Measurements from ENCODE around the gene HOOK1. TPM values are rescaled to one million over a fixed set of nuclear protein-coding genes. Genes with fewer than 3 reads are reported as not detected.

Gene HOOK1
- total and polyA plus RNA-seq, 2 of the 13 experiments (the other 11 are each of a cell fraction or from before 2014, with no cell fraction given) = 11.3 to 24.2 TPM

DNA sequence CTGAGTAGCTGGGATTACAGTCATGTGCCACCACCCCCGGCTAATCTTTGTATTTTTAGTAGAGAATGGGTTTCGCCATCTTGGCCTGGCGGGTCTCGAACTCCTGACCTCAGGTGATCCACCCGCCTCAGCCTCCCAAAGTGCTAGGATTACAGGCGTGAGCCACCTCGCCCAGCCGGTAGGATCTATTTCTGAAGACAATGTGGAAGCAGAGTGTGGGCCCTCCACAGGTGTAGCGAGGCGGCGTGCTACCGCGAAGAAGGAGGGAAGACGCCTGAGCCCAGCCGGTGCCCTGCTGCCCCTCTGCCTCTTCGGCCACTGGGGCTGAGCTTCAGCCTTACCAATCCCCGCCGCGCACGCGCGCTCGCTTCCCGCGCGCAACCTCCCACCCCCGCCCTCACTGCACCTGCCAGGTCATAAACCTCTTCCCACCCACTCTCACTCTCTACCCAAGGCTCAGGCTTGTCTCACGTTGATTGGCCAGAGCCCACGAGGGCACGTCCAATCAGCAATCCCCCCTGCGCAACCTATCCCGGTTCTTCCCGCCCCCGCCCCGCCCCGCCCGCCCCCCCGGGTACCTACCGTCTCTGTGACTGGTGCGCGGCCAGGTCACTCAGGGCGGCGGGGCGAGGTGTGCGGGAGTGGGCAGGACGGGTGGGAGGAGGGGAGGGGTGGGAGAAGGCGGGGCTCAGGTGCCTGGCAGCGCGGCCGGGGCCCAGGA is 409 bp upstream of the HOOK1 start:
- POLR2A ChIA-PET = interaction anchor here (0.7 to 2.2 kb wide), 9 partner anchors 8 to 1264 kb away, joined by 3 to 10 read pairs (median 4); no protein-coding TSS in a partner anchor
- no TSS peak for BruUV-seq (replicated peaks)
- Histone ChIP-seq H3K79me2 (ENCODE audit: insufficient read depth, low read length) (peaks cover 42% of the 10 kb centered on the region), H3K9me3 (ENCODE audit: low read length) (no peaks in the 10 kb centered on the region), H3K4me3 (replicated peaks in 1 of 3; ENCODE audit: insufficient read depth in 1 of 3, low read depth in 2 of 3, low read length in 3 of 3) (peak overlapping the region; percentile 49 to 96 (median 96); a peak in 5 of 6 replicates), H3K4me1 (ENCODE audit: insufficient read depth, low read length) (peaks cover 42% of the 10 kb centered on the region), H3K27ac (ENCODE audit: extremely low read length, insufficient read depth, low read length) (peak overlapping the region; percentile 76), H2AFZ (ENCODE audit: low read length) (no peak overlapping the region), H3K9ac (ENCODE audit: insufficient read depth, low read depth, low read length) (peak overlapping the region; percentile 63; the same call in 1 of the 2 replicates), H3K4me2 (ENCODE audit: low read depth, low read length) (peak overlapping the region; percentile 74), H3K27me3 (ENCODE audit: control insufficient read depth in 1 of 2, insufficient read depth in 2 of 2, low read length in 2 of 2) (no peaks in the 10 kb centered on the region), H4K20me1 (ENCODE audit: insufficient read depth, low read length) (no peaks in the 10 kb centered on the region; the same call in 1 of the 2 replicates), H3K36me3 (replicated peaks in 1 of 2; ENCODE audit: control insufficient read depth in 1 of 2, insufficient read depth in 2 of 2, low read length in 2 of 2) (no peaks in the 10 kb centered on the region)
- ATAC-seq = peak; percentile 96
- in situ Hi-C loops (cut with HindIII; ENCODE audit: extremely low pct_ligation_motif_present, low pct_unique_long_range_greater_than_20kb) = no loop called here
- DNase-seq (ENCODE audit: low spot score) = peak; percentile 97
- FAIRE-seq = peak; percentile 76
- WGBS (ENCODE audit: low lambda C conversion rate) = 5% methylated on average over 26 of the region's 50 CpGs
- intact Hi-C loops (cut with micrococcal nuclease; ENCODE audit: unreplicated experiment) = no loop called here
- CTCF ChIA-PET (ENCODE audit: low intra/inter-chr PET ratio, low total read pairs) = no interaction called here
- TF ChIP-seq CBX2 (IDR thresholded peaks at IDR 0.05; ENCODE audit: low read depth, low read length) (no peak), CBX2 (CRISPR knock-in tag; IDR thresholded peaks at IDR 0.05; ENCODE audit: low read depth) (no peak), SOX5 (CRISPR knock-in tag; IDR thresholded peaks at IDR 0.05; ENCODE audit: borderline replicate concordance) (no peak), RFXAP (CRISPR knock-in tag; IDR thresholded peaks at IDR 0.05; ENCODE audit: borderline replicate concordance) (no peak), XBP1 (CRISPR knock-in tag; IDR thresholded peaks at IDR 0.05) (no peak), ZNF432 (CRISPR knock-in tag; IDR thresholded peaks at IDR 0.05; ENCODE audit: borderline replicate concordance) (no peak), CREB1 (IDR thresholded peaks at IDR 0.05) (no peak; the same call in 1 of the 2 replicates), CREB1 (CRISPR knock-in tag; IDR thresholded peaks at IDR 0.05) (peak; percentile 48), NCOA1 (CRISPR knock-in tag; IDR thresholded peaks at IDR 0.05) (no peak), ZNF747 (CRISPR knock-in tag; IDR thresholded peaks at IDR 0.05; ENCODE audit: borderline replicate concordance) (peak; percentile 0; the same call in 1 of the 2 replicates), ZNF12 (CRISPR knock-in tag; IDR thresholded peaks at IDR 0.05) (no peak), CHD2 (IDR thresholded peaks at IDR 0.05; ENCODE audit: low read depth, low read length) (no peak)
- TF ChIP-seq, protein P1, sequence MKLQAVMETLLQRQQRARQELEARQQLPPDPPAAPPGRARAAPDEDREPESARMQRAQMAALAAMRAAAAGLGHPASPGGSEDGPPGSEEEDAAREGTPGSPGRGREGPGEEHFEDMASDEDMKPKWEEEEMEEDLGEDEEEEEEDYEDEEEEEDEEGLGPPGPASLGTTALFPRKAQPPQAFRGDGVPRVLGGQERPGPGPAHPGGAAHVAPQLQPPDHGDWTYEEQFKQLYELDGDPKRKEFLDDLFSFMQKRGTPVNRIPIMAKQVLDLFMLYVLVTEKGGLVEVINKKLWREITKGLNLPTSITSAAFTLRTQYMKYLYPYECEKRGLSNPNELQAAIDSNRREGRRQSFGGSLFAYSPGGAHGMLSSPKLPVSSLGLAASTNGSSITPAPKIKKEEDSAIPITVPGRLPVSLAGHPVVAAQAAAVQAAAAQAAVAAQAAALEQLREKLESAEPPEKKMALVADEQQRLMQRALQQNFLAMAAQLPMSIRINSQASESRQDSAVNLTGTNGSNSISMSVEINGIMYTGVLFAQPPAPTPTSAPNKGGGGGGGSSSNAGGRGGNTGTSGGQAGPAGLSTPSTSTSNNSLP (IDR thresholded peaks at IDR 0.05; ENCODE audit: low read depth, low read length) = no peak
- TF ChIP-seq, protein P2, sequence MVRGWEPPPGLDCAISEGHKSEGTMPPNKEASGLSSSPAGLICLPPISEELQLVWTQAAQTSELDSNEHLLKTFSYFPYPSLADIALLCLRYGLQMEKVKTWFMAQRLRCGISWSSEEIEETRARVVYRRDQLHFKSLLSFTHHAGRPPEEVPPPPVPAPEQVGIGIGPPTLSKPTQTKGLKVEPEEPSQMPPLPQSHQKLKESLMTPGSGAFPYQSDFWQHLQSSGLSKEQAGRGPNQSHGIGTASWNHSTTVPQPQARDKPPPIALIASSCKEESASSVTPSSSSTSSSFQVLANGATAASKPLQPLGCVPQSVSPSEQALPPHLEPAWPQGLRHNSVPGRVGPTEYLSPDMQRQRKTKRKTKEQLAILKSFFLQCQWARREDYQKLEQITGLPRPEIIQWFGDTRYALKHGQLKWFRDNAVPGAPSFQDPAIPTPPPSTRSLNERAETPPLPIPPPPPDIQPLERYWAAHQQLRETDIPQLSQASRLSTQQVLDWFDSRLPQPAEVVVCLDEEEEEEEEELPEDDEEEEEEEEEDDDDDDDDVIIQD (CRISPR knock-in tag; IDR thresholded peaks at IDR 0.05; ENCODE audit: low read depth) = no peak
- TF ChIP-seq, protein P3, sequence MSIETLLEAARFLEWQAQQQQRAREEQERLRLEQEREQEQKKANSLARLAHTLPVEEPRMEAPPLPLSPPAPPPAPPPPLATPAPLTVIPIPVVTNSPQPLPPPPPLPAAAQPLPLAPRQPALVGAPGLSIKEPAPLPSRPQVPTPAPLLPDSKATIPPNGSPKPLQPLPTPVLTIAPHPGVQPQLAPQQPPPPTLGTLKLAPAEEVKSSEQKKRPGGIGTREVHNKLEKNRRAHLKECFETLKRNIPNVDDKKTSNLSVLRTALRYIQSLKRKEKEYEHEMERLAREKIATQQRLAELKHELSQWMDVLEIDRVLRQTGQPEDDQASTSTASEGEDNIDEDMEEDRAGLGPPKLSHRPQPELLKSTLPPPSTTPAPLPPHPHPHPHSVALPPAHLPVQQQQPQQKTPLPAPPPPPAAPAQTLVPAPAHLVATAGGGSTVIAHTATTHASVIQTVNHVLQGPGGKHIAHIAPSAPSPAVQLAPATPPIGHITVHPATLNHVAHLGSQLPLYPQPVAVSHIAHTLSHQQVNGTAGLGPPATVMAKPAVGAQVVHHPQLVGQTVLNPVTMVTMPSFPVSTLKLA (IDR thresholded peaks at IDR 0.05) = peak; percentile 11; the same call in 1 of the 2 replicates
- TF ChIP-seq, protein P4, sequence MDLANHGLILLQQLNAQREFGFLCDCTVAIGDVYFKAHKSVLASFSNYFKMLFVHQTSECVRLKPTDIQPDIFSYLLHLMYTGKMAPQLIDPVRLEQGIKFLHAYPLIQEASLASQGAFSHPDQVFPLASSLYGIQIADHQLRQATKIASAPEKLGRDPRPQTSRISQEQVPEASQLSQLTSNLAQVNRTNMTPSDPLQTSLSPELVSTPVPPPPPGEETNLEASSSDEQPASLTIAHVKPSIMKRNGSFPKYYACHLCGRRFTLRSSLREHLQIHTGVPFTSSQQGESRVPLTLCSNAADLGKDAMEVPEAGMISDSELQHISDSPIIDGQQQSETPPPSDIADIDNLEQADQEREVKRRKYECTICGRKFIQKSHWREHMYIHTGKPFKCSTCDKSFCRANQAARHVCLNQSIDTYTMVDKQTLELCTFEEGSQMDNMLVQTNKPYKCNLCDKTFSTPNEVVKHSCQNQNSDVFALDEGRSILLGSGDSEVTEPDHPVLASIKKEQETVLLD (CRISPR knock-in tag; IDR thresholded peaks at IDR 0.05; ENCODE audit: low read depth) = no peak
- TF ChIP-seq, protein P5, sequence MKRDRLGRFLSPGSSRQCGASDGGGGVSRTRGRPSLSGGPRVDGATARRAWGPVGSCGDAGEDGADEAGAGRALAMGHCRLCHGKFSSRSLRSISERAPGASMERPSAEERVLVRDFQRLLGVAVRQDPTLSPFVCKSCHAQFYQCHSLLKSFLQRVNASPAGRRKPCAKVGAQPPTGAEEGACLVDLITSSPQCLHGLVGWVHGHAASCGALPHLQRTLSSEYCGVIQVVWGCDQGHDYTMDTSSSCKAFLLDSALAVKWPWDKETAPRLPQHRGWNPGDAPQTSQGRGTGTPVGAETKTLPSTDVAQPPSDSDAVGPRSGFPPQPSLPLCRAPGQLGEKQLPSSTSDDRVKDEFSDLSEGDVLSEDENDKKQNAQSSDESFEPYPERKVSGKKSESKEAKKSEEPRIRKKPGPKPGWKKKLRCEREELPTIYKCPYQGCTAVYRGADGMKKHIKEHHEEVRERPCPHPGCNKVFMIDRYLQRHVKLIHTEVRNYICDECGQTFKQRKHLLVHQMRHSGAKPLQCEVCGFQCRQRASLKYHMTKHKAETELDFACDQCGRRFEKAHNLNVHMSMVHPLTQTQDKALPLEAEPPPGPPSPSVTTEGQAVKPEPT (CRISPR knock-in tag; IDR thresholded peaks at IDR 0.05; ENCODE audit: low read depth) = 0 out of 2 replicates have a peak, but pooled peaks have one; percentile 34

All from HepG2 (cell line).